GM23248 (cell line): ENCODE results near the gene RFT1. TPM values are rescaled to one million over a fixed set of nuclear protein-coding genes. Genes with fewer than 3 reads are reported as not detected.

Experiments used
- DNase-seq: peaks from one replicate; pipeline ENCODE4 v3.0.0-alpha.2; 2015
- H2AFZ ChIP-seq: fragments of 200-600 bp; sonication (generic); 2 replicates; pipeline ENCODE4 v1.6.1; 2016; ENCODE audit warnings: antibody characterized with exemption
- H3F3A ChIP-seq: fragments of 200-600 bp; sonication (generic); 2 replicates; pipeline ENCODE4 v1.6.1; 2016; ENCODE audit warnings: mild to moderate bottlenecking, antibody characterized with exemption, mixed run types; ENCODE audit not compliant: insufficient read depth
- H3K27ac ChIP-seq: fragments of 200-600 bp; sonication (generic); 2 replicates; pipeline ENCODE4 v1.5.1; 2016; ENCODE audit warnings: mild to moderate bottlenecking
- H3K27me3 ChIP-seq: fragments of 200-600 bp; sonication (generic); replicated peaks from 2 replicates; pipeline ENCODE4 v1.6.1; 2016; ENCODE audit warnings: mild to moderate bottlenecking; ENCODE audit not compliant: insufficient read depth
- H3K36me3 ChIP-seq: fragments of 200-600 bp; sonication (generic); 2 replicates; pipeline ENCODE4 v1.6.1; 2016; ENCODE audit warnings: low read depth, mild to moderate bottlenecking
- H3K4me1 ChIP-seq: fragments of 200-600 bp; sonication (generic); 2 replicates; pipeline ENCODE4 v1.6.1; 2016; ENCODE audit warnings: mild to moderate bottlenecking; ENCODE audit not compliant: insufficient read depth
- H3K4me2 ChIP-seq: fragments of 200-600 bp; sonication (generic); one replicate; pipeline ENCODE4 v1.6.1; 2016; ENCODE audit warnings: mild to moderate bottlenecking; ENCODE audit not compliant: unreplicated experiment
- H3K4me3 ChIP-seq: fragments of 200-600 bp; sonication (generic); 2 replicates; pipeline ENCODE4 v1.5.1; 2016; ENCODE audit warnings: mild to moderate bottlenecking
- H3K79me2 ChIP-seq: fragments of 200-600 bp; sonication (generic); 2 replicates; pipeline ENCODE4 v1.6.1; 2016; ENCODE audit warnings: mild to moderate bottlenecking; ENCODE audit not compliant: insufficient read depth
- H3K9ac ChIP-seq: fragments of 200-600 bp; sonication (generic); 2 replicates; pipeline ENCODE4 v1.6.1; 2016; ENCODE audit warnings: mild to moderate bottlenecking
- H3K9me2 ChIP-seq: fragments of 200-600 bp; sonication (generic); 2 replicates; pipeline ENCODE4 v1.6.1; 2016; ENCODE audit warnings: mixed run types, mild to moderate bottlenecking, moderate library complexity; ENCODE audit not compliant: insufficient read depth
- H3K9me3 ChIP-seq: fragments of 200-600 bp; sonication (generic); one replicate; pipeline ENCODE4 v1.6.1; 2017; ENCODE audit warnings: low read depth
- H4K20me1 ChIP-seq: fragments of 200-600 bp; sonication (generic); 2 replicates; pipeline ENCODE4 v1.6.0; 2016; ENCODE audit not compliant: insufficient read depth
- EZH2 ChIP-seq: fragments of 200-600 bp; sonication (generic); IDR thresholded peaks from 2 replicates; pipeline ENCODE4 v1.6.1; 2018; ENCODE audit warnings: antibody characterized with exemption, mild to moderate bottlenecking; ENCODE audit not compliant: insufficient read depth, poor library complexity, severe bottlenecking
- EZH2phosphoT487 ChIP-seq: fragments of 200-600 bp; sonication (generic); IDR thresholded peaks from 2 replicates; pipeline ENCODE4 v1.6.1; 2018; ENCODE audit warnings: antibody characterized with exemption, moderate library complexity, mild to moderate bottlenecking, low read depth; ENCODE audit not compliant: insufficient read depth
- WGBS, 2 experiments: methylation state at CpG; one replicate each; pipeline ENCODE4 v1.1.6; 2015 to 2017; ENCODE audit warnings: low lambda C conversion rate in 2 of 2, low coverage in 1 of 2; ENCODE audit errors: missing lambda C conversion rate in 2 of 2; 5-methylcytosine and 5-hydroxymethylcytosine counted together
- in situ Hi-C: fragments of 300-500 bp; cut with MboI; formaldehyde crosslinking; loops from 2 replicates; pipeline ENCODE4 v1.15.0; 2020
- polyA plus RNA-seq: library from polyadenylated mRNA; unstranded; fragments of >200 nt; fragmentation: Nextera tagmentation; extraction: Ambion mirVana; gene quantifications from 2 replicates; pipeline ENCODE4 v1.2.1, GENCODE V29; 2016
- total RNA-seq: library from RNA; depleted of rRNA; stranded (reverse); fragments of >200 nt; shearing (Covaris generic); gene quantifications from 2 replicates; pipeline ENCODE4 v1.2.3, GENCODE V29; 2014

RFT1 gene
- total and polyA plus RNA-seq, 2 experiments from 2014 or later: 35.0 to 35.7 TPM

- Histone ChIP-seq H3K9me2 (no peaks in the 10 kb centered on the region), H3K9me3 (no peaks in the 10 kb centered on the region), H3K4me3 (no peak overlapping the region), H2AFZ (no peak overlapping the region), H3K27ac (no peak overlapping the region), H3K27me3 (no peaks in the 10 kb centered on the region), H3K36me3 (peaks cover 6% of the 10 kb centered on the region; the same call in 1 of the 2 replicates), H3K9ac (no peak overlapping the region), H3K4me1 (no peaks in the 10 kb centered on the region), H4K20me1 (no peaks in the 10 kb centered on the region), H3F3A (no peaks in the 10 kb centered on the region), H3K4me2 (no peak overlapping the region), H3K79me2 (no peaks in the 10 kb centered on the region)
- 90 to 93% methylated on average over 12 of the region's 12 CpGs for WGBS, 2 experiments
- no peak for TF ChIP-seq EZH2
- no peak for TF ChIP-seq EZH2phosphoT487
- no peak for DNase-seq
- in situ Hi-C loops: no loop called here
Observed at GRCh38 chr3:53101956-53102355, 28.3 kb downstream of the RFT1 start.

- H3K4me1 ChIP-seq: no peaks in the 10 kb centered on the region
- no peak for TF ChIP-seq EZH2
- no peak for TF ChIP-seq EZH2phosphoT487
- no peaks in the 10 kb centered on the region for H3K27me3 ChIP-seq
- H4K20me1 ChIP-seq: no peaks in the 10 kb centered on the region
- H2AFZ ChIP-seq: no peak overlapping the region
- no peaks in the 10 kb centered on the region for H3K9me3 ChIP-seq
- no peaks in the 10 kb centered on the region for H3K79me2 ChIP-seq
- 91 to 96% methylated on average over 12 of the region's 12 CpGs for WGBS, 2 experiments
- H3K9ac ChIP-seq: no peak overlapping the region
- DNase-seq: no peak
- in situ Hi-C loops: no loop called here
- H3K36me3 ChIP-seq: peaks cover 6% of the 10 kb centered on the region; the same call in 1 of the 2 replicates
- no peaks in the 10 kb centered on the region for H3F3A ChIP-seq
- H3K9me2 ChIP-seq: no peaks in the 10 kb centered on the region
- no peak overlapping the region for H3K4me3 ChIP-seq
- no peak overlapping the region for H3K4me2 ChIP-seq
- H3K27ac ChIP-seq: no peak overlapping the region
Observed at GRCh38 chr3:53100818-53101466, 29.3 kb downstream of the RFT1 start.

DNA sequence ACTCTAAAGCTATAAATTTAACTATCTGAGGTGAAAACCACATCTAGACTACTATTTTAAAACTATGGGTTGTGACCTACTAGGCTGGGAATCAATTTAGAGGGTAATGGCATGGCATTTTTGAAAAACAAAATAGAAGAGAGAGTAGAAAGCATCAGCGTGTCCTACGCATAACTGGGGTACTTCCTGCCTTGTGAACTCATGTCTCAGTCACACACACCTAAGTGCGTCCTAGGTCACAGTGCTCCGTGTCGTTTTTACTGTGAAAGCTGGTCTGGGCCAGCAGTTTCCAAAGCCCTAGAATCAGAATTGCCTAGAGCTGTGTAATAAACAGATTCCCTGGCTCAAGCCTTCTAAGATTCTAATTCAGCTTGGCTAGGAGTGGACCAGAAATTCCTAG lies 32.3 kb downstream of the RFT1 start:
- Histone ChIP-seq H2AFZ (no peak overlapping the region), H4K20me1 (no peaks in the 10 kb centered on the region), H3K79me2 (no peaks in the 10 kb centered on the region), H3K9me2 (no peaks in the 10 kb centered on the region), H3K27me3 (no peaks in the 10 kb centered on the region), H3F3A (no peaks in the 10 kb centered on the region), H3K4me2 (no peak overlapping the region), H3K4me1 (no peaks in the 10 kb centered on the region), H3K4me3 (no peak overlapping the region), H3K9ac (no peak overlapping the region), H3K9me3 (no peaks in the 10 kb centered on the region), H3K36me3 (peaks cover 13% of the 10 kb centered on the region; the same call in 1 of the 2 replicates), H3K27ac (no peak overlapping the region)
- no peak for TF ChIP-seq EZH2phosphoT487
- TF ChIP-seq EZH2: no peak
- in situ Hi-C loops: no loop called here
- no peak for DNase-seq
- WGBS, 2 experiments: 80 to 82% methylated on average over 5 of the region's 5 CpGs

GRCh38 chr3:53092942-53093341 lies 37.3 kb downstream of the RFT1 start:
- no peaks in the 10 kb centered on the region for H3K4me1 ChIP-seq
- H3K9me2 ChIP-seq: no peaks in the 10 kb centered on the region
- no peak for DNase-seq
- peaks cover 7% of the 10 kb centered on the region; the same call in 1 of the 2 replicates for H3K36me3 ChIP-seq
- no peak overlapping the region for H2AFZ ChIP-seq
- in situ Hi-C loops: no loop called here
- H3F3A ChIP-seq: no peaks in the 10 kb centered on the region
- no peaks in the 10 kb centered on the region for H4K20me1 ChIP-seq
- H3K9me3 ChIP-seq: no peaks in the 10 kb centered on the region
- no peaks in the 10 kb centered on the region for H3K79me2 ChIP-seq
- 97 to 100% methylated on average over 2 of the region's 2 CpGs for WGBS, 2 experiments
- H3K27me3 ChIP-seq: no peaks in the 10 kb centered on the region
- no peak overlapping the region for H3K27ac ChIP-seq
- no peak overlapping the region for H3K4me3 ChIP-seq
- H3K4me2 ChIP-seq: no peak overlapping the region
- no peak for TF ChIP-seq EZH2
- TF ChIP-seq EZH2phosphoT487: no peak
- no peak overlapping the region for H3K9ac ChIP-seq

DNA sequence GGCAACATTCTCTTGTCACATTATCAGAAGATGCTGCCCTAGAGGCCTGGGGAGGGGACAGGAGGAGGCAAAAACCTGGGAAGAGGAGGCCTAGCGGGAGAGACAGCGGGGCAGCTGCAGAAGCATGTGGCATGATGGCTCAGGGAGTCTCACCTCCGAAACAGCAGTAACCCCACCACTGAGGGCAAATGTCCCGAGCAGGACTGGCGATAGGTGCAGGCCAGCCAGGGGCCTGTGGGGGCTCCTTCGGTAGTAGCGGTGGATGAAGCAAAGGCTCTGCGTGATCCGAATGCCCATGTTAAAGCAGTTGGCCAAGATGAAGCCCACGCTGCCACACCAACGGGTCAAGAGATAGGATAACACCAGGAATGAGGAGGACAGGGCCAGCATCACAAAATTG lies 38.0 kb downstream of the RFT1 start:
- no peak for TF ChIP-seq EZH2phosphoT487
- no peak for TF ChIP-seq EZH2
- no peaks in the 10 kb centered on the region for H3F3A ChIP-seq
- H3K4me1 ChIP-seq: no peaks in the 10 kb centered on the region
- H3K4me3 ChIP-seq: no peak overlapping the region
- WGBS, 2 experiments: 94 to 95% methylated on average over 11 of the region's 11 CpGs
- H3K36me3 ChIP-seq: peaks cover 7% of the 10 kb centered on the region; the same call in 1 of the 2 replicates
- H3K79me2 ChIP-seq: no peaks in the 10 kb centered on the region
- H3K27ac ChIP-seq: no peak overlapping the region
- no peaks in the 10 kb centered on the region for H3K9me2 ChIP-seq
- H4K20me1 ChIP-seq: no peaks in the 10 kb centered on the region
- H3K9me3 ChIP-seq: no peaks in the 10 kb centered on the region
- H3K4me2 ChIP-seq: no peak overlapping the region
- no peak for DNase-seq
- in situ Hi-C loops: no loop called here
- no peak overlapping the region for H2AFZ ChIP-seq
- H3K27me3 ChIP-seq: no peaks in the 10 kb centered on the region
- H3K9ac ChIP-seq: no peak overlapping the region
